Limb (tissue), 2 donors: Measurements from ENCODE around the gene DBP.
"Not testable (repeated sequence)": the region's sequence is repeated elsewhere in the genome, so short reads cannot be mapped to it uniquely, and the experiment has no call there.

ENCODE experiments used
- DNase-seq, 2 donors: peaks; one replicate each; pipeline ENCODE4 v3.0.0-alpha.2; 2016; ENCODE audit errors: extremely low spot score in 2 of 2

Gene DBP

GRCh38 chr19:48641850-48642249 lies 4.7 kb upstream of the DBP start:
- no peak for DNase-seq

- DNase-seq: no peak
Observed at GRCh38 chr19:48639483-48640375, 2.5 kb upstream of the DBP start.

GRCh38 chr19:48638831-48639381 lies 1.7 kb upstream of the DBP start:
- DNase-seq: peak in 1 of 2 donors; percentile 70

GRCh38 chr19:48637948-48638830 lies 1.0 kb upstream of the DBP start:
- peak; percentile 86 to 92 for DNase-seq

DNA sequence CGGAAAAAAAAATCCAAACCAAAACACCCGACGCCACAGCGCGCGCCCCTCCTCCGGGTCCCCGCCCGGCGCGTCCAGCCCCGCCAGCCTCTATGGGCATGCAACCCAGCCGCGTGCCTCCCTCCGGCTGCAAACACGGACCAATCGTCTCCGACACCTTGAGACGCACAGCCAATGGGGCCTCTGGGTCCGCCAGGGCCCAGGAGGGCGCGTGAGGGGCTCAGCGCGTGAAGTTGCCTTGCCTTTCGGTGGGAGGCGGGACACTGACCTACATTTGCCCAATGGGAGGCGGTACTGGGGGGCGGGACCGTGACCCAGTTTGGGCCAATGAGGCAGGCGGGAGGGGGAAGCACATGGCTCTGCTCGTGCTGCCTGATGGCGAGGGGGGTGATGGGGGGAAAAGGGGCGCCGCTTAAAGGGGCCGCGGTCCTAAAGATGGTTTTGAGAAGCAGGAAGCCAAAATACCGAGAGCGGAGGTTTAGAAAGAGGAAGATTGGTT lies 319 bp upstream of the DBP start:
- DNase-seq: peak; percentile 96 to 99

DNA sequence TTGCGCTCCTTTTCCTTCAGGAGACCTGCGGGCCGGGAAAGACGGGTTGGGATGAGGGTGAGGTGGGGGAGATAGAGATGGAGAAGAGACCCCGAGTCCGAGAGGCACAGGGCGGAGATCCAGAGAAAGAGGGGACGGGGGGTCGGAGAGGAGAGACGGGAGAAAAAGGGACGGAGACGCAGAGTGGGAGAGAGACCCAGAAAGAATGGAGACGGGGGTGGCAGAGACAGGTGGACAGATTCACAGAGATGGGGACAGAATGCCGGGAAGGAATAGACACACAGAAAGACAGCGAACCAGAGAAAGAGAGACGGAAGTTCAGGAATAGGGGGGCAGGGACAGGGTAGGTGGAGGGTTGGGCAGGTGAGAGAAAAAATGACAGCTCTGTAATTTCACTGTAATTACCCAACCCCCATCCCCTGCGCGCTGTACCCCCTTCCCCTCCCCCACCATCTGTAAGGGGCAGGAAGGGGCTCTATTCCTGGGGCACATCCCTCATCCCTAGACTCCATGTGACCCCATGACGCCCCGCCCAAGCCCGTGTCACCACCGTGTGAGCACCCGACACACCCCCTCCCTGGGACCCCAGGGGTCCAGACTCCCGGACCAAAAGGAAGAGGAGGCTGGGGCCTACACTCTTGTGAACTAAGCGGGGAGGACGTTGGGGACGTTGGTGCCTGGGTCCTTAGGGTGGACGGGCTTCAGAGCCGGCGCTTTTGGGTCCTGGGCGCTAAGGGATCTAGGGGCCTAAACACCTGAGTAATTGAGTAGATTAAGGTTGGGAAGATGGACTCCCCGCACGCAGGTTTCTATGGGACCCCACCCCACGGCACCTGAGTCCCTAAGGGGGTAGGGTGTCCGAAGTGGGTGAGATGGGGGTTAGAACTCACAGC lies 967 bp downstream of the DBP start:
- DNase-seq: peak in 1 of 2 donors; percentile 59

DNA sequence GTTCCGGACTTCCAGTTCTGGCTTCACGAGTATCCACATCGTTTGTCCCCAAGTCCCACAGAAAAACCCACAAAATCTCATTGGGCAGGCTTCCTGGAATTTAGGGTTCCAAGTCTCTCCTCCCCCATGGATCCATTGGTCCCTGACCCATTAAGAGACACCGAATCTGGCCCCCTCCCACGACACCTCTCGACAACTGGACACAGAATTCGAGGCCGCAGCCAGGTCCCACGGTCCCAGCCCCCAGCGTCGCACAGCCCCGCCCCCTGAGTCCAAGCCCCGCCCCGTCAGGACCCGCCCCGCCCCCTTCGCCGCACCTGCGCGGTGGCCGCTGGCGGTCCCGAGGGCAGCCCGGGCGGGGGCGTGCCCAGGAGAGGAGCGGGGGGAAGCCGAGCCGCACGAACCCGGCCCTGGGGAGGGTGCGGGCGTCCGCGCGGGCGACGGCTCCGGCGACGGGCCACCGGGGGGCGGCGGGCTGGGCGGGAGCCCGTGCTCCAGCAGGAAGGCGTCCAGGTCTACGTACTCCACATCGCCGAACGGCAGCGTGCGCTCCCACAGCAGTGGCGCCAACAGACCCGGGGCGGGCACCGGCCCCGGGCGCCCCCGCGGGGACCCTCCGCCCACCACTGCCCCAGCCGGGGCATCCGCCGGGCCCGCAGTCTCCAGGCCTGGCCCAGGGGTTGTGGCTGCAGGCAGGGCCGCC lies 1.8 kb downstream of the DBP start:
- DNase-seq: peak in 1 of 2 donors; percentile 81

GRCh38 chr19:48634424-48635262 lies 2.5 kb downstream of the DBP start:
- peak; percentile 94 to 96 for DNase-seq

DNA sequence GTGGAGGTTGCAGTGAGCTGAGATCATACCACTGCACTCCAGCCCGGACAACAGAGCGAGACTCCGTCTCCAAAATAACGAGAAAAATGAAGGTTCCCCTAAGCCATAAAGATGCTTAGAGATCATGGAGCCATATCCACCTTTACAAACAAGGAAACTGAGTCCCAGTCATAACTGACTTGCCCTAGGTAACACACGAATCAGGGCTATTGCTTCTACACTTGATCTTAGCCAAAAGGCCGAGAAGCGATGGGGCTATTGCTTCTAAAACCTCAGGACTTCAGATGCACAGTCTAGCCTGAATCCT lies 3.2 kb downstream of the DBP start:
- no peak for DNase-seq

DNA sequence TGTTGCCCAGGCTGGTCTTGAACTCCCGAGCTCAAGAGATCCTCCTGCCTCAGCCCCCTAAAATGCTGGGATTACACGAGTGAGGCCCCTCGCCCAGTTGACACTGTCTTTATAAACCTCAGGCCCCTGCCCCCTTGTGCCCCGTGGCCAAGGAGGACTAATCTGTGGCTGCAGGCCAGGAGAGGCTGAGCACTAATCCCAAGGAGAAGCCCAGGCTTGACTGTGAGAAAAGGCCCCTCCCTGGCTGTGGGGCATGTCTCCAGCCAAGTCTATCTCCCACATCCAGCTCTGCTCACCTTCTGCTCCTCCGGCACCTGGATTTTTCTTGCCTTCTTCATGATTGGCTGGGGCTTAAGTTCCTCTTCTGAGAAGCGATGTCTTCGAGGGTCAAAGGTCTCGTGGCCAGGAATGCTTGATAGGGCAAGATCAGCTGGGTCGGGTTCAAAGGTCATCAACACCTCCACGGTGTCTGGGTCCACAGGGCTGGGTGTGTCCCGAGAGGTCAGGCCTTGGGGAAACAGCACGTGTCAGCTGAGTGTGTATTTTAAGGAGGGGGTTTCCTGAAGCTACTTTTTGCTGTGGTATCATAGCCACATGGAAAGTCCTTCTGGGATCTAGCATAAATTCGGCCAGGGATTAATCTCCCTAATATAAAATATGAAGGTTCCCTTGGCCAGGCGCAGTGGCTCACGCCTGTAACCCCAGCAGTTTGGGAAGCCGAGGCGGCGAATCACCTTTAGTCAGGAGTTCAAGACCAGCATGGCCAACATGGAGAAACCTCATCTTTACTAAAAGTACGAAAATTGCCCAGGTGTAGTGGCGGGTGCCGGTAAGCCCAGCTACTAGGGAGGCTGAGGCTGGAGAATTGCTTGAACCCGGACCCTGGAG lies 3.8 kb downstream of the DBP start:
- no peak for DNase-seq

GRCh38 chr19:48632692-48633147 lies 4.5 kb downstream of the DBP start:
- no peak for DNase-seq

GRCh38 chr19:48632286-48632685 lies 4.9 kb downstream of the DBP start:
- not testable (repeated sequence) for DNase-seq

DNA sequence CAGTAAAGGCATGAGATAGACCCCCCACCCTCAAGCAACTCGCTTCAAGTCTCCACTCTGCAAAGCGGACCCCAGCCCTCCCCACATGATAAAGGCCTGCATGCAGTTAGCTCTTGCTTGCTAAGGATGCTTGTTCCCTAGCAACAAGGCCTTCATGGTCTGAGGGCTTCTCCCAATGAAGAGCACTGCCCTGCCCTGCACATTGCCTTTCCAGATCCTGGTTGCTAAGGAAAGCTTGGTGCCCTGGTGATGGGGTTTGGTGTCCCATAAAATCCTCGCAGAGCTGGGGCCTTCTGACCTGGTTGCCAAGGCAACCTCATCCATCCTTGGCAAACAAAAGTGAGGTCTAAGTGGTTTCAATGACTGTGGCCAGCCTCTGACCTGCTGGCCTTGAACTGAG lies 6.0 kb downstream of the DBP start:
- peak in 1 of 2 donors; percentile 43 for DNase-seq

DNA sequence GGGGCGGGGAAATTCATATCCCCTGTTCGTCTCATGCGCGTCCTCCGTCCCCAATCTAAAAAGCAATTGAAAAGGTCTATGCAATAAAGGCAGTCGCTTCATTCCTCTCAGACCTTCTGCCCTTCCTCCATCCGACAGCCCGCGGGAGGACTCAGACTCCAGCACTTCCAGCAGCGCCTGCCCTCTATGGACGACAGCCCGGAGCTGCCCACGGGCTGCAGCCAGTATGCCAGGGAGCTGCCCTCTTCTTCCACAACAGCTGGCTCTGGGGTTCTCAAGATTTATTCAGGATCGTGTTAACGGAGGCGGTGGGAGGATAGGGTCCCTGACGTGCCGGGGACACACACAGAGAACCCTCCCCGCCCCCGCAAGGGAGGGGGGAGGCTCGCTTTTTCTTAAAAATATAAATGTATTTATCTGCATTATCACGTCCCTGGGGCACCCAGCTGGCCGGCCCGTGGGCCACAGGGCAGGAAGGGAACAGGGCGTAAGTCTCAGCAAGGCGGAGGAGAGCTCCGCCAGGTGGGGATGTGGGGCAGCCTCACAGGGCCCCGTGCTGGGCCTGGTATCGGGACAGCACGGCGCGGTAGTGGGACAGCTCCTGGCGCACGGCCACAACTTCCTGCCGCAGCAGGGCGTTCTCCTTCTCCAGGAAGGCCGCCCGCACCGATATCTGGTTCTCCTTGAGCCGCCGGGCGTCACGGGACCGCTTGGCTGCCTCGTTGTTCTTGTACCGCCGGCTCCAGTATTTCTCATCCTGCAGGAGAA lies 6.7 kb downstream of the DBP start:
- peak in 1 of 2 donors; percentile 72 for DNase-seq

DNA sequence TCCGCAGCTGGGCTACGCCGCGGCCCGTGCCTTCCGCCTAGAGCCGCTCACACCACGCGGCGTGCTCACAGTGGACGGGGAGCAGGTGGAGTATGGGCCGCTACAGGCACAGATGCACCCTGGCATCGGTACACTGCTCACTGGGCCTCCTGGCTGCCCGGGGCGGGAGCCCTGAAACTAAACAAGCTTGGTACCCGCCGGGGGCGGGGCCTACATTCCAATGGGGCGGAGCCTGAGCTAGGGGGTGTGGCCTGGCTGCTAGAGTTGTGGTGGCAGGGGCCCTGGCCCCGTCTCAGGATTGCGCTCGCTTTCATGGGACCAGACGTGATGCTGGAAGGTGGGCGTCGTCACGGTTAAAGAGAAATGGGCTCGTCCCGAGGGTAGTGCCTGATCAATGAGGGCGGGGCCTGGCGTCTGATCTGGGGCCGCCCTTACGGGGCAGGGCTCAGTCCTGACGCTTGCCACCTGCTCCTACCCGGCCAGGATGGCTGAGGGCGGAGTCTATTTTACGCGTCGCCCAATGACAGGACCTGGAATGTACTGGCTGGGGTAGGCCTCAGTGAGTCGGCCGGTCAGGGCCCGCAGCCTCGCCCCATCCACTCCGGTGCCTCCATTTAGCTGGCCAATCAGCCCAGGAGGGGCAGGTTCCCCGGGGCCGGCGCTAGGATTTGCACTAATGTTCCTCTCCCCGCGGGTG lies 7.4 kb downstream of the DBP start:
- peak in 1 of 2 donors; percentile 72 for DNase-seq

GRCh38 chr19:48629297-48629598 lies 7.9 kb downstream of the DBP start:
- DNase-seq: peak in 1 of 2 donors; percentile 34
